NCI-H187 treated with DMSO at 0.1 percent for 48 hours (cell line): ENCODE results near the gene MYCBPAP.

Source experiments
- DNase-seq: peaks from one replicate; lab custom pipeline; 2025; lab: John Stamatoyannopoulos, UW

MYCBPAP gene

GRCh38 chr17:50576864-50577263 lies 68.6 kb downstream of the MYCBPAP start:
- no peak for DNase-seq

DNA sequence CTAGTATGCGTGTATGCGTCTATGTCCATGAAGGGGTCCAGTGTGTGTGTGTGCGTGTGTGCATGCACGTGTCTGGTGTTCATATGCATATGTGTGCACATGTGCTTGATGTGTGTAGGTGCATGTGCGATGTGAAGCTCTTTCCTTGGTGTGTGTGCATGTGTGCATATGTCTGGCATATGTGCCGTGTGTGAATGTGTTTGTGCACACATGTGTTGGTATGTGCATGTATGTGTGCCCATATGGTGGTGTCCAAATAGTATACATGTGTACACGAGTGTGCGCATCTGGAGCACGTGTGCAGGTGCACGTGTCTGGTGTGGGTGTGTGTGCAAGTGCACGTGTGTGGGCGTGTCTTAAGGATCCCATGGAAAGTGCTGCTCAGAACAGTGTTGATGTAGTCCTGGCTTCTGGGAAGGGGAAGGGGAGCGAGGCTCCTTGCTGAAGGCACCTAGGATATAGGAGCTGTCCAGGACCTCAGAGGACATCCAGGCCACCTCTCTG lies 69.3 kb downstream of the MYCBPAP start:
- no peak for DNase-seq

DNA sequence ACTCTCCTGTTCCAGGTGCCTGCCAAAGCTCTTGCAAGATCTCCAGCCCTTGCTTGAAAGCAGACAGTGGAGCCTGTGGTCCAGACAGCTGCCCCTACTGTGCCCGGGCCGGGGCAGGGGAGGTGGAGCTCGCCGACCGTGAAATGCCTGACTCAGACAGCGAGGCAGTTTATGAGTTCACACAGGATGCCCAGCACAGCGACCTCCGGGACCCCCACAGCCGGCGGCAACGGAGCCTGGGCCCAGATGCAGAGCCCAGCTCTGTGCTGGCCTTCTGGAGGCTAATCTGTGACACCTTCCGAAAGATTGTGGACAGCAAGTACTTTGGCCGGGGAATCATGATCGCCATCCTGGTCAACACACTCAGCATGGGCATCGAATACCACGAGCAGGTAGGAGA lies 69.9 kb downstream of the MYCBPAP start:
- no peak for DNase-seq

GRCh38 chr17:50579399-50579798 lies 71.2 kb downstream of the MYCBPAP start:
- DNase-seq: no peak

DNA sequence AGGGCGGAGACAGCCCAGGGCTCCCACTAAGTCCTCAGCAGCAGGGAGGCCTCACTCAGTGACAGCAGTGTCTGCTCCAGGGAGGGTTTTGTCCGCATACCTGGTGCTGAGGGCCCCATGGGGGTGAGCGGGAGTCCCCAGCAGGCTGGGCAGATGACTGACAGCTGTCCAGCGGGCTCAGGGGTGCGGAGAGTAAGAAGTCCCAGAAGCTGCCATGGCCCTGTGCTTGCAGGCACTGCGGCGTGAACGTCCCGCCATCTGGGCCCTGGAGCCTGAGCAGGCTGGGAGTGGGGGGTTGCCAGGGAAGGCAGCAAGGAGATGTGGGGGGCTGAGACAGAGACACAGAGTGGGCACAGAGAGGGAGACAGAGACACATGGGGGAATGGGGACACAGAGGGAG lies 72.4 kb downstream of the MYCBPAP start:
- no peak for DNase-seq
